Measurements from ENCODE around the gene VEGFB.

The VEGFB gene

DNA sequence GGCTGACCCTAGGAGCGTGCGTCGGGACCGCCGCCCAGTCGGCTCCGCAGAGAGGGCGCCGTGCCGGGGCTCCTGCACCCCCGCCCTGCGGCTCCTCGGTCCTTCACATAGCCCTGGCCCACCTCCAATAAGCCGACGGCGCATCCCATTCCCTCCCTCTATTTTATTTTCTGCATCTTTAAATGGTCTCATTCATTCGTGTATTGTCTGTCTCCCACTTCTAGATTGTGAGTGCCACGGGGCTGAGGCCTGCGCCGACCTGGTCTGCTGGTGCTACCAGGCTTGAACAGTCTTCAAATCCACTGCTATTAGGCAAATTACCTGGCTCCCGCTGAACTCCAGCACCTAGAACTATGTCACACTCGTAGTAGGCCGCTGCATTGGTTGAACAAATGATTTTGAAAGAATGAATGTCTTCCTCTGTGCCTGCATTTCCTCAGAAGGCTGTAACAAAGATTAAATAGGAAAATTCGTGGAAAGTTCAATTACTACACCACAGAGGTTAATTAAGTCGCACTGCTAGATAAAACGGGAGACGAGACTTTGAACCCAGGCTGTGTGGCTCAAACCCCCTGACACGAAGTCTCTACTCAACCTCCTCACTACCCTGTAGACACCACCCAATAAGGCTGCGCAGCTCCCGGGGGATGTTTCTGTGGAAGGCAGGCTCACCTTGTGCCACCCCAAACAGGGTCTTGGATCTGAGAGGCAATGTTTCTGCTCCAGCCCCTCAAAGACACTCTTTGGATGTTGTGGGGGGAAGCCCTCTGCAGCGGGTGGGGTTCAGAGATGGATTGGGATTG, 13.5 kb downstream of the VEGFB start:
- DNase-seq = no peak

DNA sequence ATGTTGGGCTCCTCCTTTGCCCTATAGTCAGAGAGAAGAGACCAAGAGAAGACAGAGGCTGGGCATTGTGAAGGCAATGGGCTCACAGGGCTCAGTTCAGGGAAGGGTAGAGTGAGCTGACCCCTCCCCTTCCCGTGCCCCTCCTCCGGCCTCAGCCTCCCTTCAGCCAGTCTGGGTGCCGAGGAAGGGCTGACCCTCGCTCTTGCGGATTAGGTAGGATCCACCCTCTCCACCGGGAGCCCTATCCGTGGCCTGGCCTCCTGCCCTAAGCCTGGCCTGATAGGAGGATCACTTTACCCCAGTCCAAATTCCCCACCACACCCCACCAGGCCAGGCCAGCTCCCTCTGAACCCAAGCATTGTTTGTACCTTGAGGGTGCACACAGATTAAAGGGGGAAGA, 14.2 kb downstream of the VEGFB start:
- no peak for DNase-seq

DNA sequence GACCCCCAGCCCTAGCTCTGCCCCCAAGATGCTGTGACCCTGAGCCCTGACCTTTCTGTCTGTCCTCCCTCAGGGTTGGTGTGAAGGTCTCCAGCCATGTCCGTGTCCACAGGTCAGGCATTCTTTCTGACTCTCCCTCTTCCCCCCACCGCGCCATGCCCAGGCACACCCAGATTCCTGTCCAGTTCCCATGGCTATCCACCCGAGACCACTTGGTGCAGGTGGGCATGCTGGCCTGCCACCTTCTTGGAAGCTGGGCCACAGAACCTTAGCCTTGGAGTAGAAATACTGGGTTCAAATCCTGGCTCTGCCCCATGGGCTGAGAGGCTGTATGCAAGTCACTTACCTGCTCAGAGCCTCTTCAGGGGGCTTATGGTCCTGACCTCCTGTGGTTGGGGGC, 14.7 kb downstream of the VEGFB start:
- DNase-seq = no peak

DNA sequence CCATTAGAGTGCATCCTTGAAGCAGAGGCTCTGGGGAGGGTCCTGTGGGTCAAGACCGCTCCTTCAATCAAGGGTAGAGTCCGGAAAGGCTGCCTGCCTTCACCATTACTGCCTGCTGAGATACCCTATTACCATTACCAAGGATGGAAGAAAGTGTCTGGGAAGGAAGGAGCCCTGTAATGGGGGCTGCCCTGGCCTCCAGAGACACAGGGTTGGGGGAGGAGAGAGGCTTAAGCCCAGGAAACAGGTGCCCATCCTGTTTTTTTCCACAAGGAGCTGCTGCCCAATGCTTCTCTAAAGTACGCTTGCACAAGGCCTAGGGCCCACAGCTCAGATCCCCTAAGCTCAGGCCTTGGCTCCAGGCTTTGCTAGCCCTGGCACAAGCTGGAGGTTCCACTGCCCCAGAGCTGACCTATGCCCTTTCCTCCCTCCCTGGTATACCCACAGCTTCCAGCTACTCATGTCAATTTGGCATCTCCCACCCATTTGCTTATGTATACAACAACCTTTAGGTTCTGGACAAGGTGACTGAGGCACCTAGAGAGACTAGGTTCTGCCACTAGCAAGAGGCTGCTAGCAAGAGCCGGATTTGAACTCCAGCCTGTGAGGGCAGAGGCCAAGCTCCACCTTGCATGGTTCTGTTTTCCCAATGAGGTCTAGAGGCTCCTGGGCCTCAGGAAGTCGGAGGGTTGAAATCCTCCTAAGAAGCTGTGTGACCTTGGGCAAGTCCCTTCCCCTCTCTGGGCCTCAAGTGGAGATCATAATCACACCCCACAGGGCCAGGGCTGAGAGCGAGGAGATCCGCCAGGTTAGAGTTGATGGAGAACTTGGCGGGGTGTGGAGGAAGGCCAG, 15.4 kb downstream of the VEGFB start:
- DNase-seq = no peak

DNA sequence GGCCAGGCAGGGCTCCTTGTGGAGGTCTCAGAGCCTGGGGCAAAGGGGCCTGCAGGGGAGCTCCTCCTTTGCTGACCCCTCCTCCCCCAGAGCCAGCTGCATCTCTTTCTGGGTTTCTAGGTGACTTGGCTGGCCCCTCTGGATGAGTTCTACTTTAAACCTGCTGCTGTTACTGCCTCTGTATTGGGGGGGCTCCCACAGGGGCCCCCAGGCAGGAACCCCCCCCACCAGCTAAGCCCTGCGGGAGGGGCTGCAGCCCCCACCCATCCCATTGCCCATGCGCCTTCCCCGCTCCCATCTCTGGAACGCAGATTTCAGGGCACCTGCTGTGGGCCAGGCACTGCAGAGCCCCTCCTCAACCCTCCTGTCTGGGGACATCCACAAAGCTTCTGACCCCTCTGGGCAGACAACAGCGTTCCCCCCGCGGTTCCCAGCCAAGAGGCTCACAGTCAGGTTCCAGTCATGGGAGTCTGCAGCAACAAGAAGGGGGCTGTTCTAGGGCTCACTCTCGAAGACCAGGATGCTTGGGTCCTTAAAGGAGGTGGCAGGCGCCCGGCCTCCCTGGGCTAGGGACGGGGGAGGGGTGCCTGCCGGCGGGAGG, 16.1 kb downstream of the VEGFB start:
- no peak for DNase-seq

DNA sequence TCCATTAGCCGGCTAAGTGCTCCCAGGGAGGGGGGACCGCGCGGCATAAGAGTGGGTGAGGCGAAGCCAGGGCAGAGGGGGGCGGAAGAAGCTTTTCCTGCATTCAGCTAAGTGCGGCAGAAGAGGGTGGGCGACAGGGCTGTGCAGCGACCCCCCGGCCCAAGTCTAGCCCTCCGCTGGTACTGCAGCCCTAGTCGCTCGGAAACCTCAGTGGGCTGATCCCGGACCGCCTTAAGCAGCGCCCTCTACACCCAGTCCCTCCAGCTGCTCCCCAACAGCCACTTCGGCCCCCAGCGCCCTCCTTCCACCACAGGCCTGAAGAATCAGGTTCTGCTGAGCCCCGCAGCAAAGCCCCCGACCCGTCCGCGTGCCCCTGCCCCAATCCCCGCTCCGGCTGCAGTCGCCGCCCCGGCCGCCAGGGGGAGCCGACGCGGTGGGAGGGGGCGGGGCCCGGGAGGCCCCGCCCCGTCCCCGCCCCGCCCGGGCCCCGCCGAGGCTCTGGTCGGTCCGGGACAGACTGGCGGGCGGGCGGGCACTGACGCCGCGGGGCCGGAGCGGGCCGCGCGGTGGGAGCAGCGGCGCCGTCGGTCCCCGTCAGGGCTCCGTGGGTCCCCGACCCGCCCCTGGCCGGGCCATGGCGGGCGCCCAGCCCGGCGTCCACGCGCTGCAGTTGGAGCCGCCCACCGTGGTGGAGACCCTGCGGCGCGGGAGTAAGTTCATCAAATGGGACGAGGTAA, 16.8 kb downstream of the VEGFB start, which contains the start of gene PLCB3:
Gene PLCB3 (plus strand): TSS at position 515 of the 737 bp plus-strand sequence. CDS start 120 bp downstream, at position 635.
- peak; percentile 35 for DNase-seq

DNA sequence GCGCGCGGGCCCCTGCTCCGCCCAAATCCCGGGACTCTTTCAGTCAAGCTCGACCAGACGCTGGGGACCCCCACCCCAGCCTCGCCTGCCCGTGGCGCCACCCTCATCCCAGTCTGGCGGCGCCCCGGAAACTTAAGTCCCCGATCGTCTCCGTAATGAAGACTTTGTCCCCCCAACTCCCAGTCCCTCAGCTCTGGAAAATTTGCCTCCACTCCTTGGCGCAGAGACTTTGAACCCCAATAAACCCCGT, 17.3 kb downstream of the VEGFB start:
- DNase-seq = no peak

DNA sequence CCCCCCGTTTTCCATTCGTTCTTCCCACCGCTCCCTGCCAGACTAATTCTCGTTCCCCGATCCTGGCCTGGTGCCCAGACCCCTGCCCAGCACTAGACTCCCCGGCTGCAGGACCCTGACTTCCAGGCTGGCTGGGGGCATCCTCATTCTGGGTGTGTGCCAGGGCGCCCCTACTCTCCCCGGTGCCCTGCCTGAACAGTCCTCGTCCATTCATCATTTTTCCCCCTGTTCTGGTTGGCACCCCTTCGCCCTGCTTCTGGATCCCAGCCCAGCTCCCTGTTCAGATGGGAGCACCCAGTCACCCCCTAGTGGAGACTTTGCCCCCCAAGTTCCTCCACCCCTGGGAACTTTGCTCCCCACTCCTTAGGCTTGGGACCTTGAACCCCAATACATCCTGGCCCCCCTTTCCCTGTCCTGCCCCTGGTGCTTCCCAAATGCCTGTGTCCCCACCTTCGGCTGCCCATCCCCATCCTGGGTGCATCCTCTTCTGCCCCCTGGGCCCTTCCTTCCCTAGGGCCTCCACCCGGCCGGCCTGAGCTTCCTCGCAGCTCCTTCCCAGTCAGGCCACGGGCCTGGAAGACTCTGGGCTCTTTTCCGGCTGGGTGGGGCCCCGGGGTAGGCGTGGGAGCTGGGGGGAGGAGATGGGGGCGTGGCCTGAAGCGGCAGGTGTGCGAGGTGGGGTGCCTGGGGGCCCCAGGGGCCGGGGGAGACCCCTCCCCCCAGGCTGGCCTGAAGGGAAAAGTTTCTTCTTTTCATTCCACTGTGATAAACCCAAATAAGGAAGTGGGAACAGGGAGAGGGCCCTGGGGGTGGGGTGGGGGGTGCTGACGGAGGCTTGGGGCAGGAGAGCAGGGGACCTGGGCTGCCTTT, 17.9 kb downstream of the VEGFB start:
- DNase-seq = no peak

DNA sequence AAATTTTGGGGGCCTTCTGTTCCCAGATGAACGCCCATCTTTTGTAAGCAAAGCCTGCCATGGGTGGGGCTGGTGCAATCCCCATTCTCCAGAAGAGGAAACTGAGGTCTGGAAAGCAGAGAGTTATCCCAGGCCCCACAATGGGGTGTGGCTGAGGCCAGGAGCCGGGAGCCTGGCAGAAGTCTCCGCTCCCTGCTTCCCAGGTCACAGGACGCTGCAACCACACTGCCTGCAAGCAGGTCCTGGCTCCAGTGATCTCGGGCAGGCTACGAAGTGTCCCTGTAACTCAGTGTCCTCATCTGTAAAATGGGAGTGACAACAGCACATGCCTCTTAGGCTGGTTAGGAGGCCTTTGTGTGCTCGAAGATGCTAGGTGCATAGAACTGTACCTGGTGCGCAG, 18.7 kb downstream of the VEGFB start:
- no peak for DNase-seq

DNA sequence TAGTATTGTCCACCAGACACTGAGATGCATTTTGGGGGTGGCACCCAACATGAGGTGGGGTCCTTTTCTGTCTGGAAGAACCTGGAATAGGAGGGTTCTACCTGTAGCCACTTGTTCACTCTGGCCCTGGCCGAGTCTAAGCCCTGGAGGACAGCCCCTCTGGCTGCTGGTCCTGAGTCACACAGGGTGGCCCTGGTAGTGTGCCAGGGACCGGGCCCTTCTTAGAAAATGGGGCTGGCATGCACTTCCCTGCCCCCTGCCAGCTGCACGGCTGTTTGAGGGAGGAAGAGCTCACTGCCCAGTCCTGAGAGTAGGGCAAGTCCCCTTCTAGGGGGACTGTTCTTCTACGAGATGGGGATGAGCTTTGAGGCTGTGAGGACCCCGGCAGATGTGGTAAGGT, 19.1 kb downstream of the VEGFB start:
- no peak for DNase-seq

DNA sequence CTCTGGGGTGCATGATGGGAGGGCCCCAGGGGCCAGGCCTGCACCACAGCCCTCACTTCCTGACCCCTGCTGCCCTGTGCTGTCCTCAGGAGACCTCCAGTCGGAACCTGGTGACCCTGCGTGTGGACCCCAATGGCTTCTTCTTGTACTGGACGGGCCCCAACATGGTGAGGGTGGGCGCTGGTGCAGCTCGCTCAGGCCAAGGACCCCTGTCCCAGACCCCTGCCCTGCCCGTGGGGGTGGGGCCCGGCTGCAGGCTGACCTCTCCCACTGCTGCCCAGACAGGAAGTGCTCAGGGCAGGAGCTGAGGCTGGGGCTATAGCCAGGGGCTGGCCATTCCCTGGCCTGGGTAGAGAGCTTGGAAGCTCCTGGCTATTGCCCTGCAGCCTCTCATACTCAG, 19.9 kb downstream of the VEGFB start:
- DNase-seq = no peak

DNA sequence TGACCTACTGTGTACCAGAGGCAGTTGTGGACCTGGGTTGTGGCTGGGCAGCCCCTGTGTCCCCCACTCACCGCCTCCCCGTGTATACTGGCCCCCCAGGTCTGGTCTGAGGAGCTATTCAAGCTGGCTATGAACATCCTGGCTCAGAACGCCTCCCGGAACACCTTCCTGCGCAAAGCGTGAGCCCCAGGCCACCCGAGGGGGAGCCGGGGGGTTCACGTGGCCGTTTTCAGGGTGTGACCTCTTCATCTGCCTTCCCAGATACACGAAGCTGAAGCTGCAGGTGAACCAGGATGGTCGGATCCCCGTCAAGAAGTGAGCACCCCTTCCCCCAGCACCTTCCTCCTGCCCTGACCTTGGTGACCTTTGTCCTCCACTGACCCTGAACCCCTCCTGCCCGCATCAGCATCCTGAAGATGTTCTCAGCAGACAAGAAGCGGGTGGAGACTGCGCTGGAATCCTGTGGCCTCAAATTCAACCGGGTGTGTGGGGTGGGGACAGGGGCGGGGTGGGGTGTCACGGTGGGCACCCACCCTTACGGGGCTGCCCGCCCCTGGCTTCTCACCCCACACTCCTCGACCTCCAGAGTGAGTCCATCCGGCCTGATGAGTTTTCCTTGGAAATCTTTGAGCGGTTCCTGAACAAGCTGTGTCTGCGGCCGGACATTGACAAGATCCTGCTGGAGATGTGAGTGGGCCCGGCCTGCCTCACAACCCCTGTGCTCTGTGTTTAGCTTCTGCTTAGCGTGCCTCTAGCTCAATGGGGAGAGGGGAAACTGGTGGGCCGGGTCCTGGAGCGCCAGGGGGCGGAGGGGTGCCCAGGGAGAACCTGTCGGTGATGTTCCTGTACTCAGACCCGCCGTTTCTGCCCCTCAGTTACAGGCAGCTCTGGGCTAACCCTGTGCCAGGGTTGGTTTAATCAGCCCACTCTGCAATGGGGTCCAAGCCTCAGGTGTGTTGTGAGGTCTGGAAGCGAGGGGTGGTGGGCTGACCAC, 21.0 kb downstream of the VEGFB start:
- no peak for DNase-seq

DNA sequence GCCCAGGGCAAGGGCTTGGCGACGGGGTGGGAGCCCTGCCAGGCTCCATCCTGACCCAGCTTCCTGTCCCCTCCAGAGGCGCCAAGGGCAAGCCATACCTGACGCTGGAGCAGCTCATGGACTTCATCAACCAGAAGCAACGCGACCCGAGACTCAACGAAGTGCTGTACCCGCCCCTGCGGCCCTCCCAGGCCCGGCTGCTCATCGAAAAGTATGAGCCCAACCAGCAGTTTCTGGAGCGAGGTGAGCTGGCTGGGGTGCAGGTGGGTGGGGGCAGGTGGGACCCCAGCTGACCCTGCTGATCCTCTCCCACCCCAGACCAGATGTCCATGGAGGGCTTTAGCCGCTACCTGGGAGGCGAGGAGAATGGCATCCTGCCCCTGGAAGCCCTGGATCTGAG, 21.9 kb downstream of the VEGFB start:
- DNase-seq = no peak

DNA sequence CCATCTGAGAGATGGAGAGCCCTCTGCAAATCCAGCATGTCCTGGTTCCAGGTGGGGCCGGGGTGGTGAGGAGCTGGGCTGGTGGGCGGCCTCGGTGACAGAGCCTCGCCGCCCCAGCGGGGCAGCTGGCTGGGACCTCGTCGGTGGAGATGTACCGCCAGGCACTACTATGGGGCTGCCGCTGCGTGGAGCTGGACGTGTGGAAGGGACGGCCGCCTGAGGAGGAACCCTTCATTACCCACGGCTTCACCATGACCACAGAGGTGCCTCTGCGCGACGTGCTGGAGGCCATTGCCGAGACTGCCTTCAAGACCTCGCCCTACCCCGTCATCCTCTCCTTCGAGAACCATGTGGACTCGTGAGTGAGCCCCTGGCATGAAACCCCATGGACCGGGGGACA, 24.0 kb downstream of the VEGFB start:
- DNase-seq = no peak

DNA sequence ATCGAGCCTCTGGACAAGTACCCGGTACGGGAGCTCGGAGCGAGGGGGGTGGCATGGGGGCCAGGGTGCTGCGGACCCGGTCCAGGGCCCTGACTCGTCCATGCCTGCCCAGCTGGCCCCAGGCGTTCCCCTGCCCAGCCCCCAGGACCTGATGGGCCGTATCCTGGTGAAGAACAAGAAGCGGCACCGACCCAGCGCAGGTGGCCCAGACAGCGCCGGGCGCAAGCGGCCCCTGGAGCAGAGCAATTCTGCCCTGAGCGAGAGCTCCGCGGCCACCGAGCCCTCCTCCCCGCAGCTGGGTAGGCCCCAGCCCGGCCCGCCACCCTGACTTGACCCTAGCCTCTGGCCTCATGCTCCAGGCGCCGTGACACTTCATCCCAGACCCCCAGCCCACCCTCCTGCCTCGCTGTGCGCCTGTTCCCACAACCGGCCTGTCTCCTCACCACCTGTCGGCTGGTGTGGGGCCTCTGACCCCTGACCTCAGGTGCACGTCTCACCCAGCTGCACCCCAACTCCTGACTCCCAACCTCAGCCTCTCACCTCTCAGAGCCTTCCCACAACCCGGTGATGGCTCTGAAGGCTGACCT, 24.7 kb downstream of the VEGFB start:
- no peak for DNase-seq

DNA sequence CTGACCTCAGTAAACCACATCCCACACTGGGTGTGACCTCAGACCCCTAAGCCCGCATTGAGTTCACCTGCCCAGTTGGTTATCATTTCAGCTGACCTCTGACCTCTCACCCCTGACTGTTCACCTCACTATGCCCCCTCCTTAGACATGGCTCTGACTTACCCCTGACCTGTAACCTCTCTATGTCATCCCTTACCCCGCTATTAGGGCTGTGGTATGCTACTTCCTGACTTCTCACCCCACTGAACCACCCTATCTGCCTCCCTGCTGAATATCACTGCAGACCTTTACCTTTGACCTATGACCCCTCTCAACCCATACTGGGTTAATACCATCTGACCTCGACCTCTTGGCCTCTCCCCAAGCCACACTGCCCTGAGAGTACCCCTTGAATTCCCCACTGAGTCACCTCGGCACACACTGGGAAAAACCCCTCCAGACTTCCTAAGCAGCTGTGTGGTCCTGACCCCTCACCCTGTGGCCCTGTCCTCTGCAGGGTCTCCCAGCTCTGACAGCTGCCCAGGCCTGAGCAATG, 25.2 kb downstream of the VEGFB start:
- DNase-seq = no peak

DNA sequence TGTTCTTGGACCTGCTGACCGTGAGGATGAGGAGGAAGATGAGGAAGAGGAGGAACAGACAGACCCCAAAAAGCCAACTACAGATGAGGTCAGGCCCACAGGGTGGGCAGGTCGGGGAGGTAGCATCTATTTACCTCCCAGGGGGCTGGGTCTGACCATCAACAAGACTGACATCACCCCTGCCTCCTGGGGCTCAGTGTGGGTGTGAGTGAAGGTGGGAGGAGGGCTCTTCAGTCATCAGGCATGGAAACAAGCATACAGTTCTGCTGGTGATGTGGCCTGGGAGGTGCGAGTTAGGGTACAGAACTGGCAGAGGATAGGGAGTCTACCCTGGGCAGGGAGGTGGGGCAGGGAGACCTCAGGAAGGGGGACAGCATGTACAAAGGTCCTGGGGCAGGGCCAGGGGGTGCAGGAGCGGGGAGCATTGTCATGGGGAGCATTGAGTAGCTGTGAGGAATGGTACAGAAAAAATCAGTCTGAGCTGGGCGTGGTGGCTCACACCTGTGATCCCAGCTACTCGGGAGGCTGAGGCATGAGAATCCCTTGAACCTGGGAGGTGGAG, 25.8 kb downstream of the VEGFB start:
- no peak for DNase-seq

DNA sequence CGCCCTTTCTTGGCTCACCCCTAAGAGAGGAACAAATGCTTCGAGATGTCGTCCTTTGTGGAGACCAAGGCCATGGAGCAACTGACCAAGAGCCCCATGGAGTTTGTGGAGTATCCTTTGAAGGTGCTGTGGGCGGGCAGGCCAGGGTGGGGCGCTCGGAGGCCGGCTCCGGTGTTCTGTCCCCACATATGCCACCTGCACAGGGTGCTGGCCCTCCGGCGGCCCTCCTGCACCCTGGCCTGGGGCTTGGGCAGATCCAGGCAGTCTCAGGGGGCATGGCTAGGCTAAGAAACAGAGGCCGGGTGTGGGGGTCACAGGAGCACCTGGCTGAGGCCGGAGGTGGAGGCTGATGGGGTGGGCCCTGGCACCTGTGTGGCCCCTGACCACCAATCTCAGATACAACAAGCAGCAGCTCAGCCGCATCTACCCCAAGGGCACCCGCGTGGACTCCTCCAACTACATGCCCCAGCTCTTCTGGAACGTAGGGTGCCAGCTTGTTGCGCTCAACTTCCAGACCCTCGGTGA, 27.2 kb downstream of the VEGFB start:
- DNase-seq = no peak

DNA sequence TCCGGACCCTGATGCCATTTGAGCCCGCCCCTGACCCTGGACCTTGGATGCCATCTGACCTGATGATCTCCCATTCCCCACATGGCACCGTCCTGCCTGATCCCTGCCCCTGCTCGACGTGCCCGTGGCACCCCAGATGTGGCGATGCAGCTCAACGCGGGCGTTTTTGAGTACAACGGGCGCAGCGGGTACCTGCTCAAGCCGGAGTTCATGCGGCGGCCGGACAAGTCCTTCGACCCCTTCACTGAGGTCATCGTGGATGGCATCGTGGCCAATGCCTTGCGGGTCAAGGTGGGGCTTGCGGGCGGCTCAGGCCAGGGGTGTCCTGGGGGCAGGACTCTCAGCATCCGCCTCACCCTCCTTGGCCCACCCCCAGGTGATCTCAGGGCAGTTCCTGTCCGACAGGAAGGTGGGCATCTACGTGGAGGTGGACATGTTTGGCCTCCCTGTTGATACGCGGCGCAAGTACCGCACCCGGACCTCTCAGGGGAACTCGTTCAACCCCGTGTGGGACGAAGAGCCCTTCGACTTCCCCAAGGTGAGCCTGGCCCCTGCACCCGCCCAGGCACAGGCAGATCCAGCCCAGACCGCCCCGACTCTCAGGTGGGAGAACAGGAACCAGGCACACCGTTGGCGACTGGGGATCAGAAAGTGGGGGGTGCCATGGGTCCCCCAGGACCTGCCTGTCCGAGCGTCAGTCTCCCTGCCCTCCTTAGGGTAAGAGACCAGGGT, 28.1 kb downstream of the VEGFB start:
- no peak for DNase-seq
